Suprapubic skin (tissue), 4 donors: ENCODE results near the gene TLCD3B. TPM values are rescaled to one million over a fixed set of nuclear protein-coding genes. Genes with fewer than 3 reads are reported as not detected.
A peak's percentile ranks its signal among the peaks of the same experiment; 100 is the strongest.

ENCODE experiments used
- DNase-seq, 2 donors: peaks; one replicate each; pipeline ENCODE4 v3.0.0-alpha.2; 2019; ENCODE audit warnings: low spot score in 2 of 2
- H3K27ac ChIP-seq: fragments of 200-600 bp; sonication (generic); one replicate; pipeline ENCODE4 v1.5.1; 2019
- H3K27me3 ChIP-seq: fragments of 200-600 bp; sonication (generic); one replicate; pipeline ENCODE4 v1.5.1; 2019
- H3K36me3 ChIP-seq: fragments of 200-600 bp; sonication (generic); one replicate; pipeline ENCODE4 v1.5.1; 2019
- H3K4me1 ChIP-seq: fragments of 200-600 bp; sonication (generic); one replicate; pipeline ENCODE4 v1.5.1; 2019
- H3K4me3 ChIP-seq: fragments of 200-600 bp; sonication (generic); one replicate; pipeline ENCODE4 v1.5.1; 2019; ENCODE audit warnings: mild to moderate bottlenecking
- H3K9me3 ChIP-seq: fragments of 200-600 bp; sonication (generic); one replicate; pipeline ENCODE4 v1.5.1; 2019
- EP300 ChIP-seq: sonication (generic); formaldehyde crosslinking; IDR thresholded peaks from one replicate; pipeline ENCODE4 v1.6.1; 2017; ENCODE audit warnings: antibody characterized with exemption
- POLR2A ChIP-seq, 2 donors: fragments of 450-650 bp; IDR thresholded peaks; one replicate each; pipeline ENCODE4 v1.6.1; 2017; ENCODE audit warnings: antibody characterized with exemption in 2 of 2, mild to moderate bottlenecking in 2 of 2, moderate library complexity in 2 of 2
- POLR2AphosphoS5 ChIP-seq, 3 donors: sonication (generic); formaldehyde crosslinking; IDR thresholded peaks; one replicate each; pipeline ENCODE4 v1.6.1; 2017; ENCODE audit warnings: antibody characterized with exemption in 3 of 3
- WGBS: methylation state at CpG from one replicate; pipeline ENCODE4 v1.1.5; 2018; 5-methylcytosine and 5-hydroxymethylcytosine counted together
- total RNA-seq, 4 donors: library from RNA; depleted of rRNA; stranded (reverse); fragments of >200 nt; gene quantifications; one replicate each; pipeline ENCODE4 v1.1.0, GENCODE V29; 2016
- TF ChIP-seq, protein P1 (sequence below), 2 donors: fragments of 200-600 bp in 1 of 2; fragments of 450-650 bp in 1 of 2; sonication (generic) in 1 of 2; IDR thresholded peaks; one replicate each; pipeline ENCODE4 v1.5.1; 2016 to 2019; ENCODE audit warnings: antibody characterized with exemption in 2 of 2, mild to moderate bottlenecking in 1 of 2, moderate library complexity in 1 of 2

TLCD3B gene
- total RNA-seq, 4 donors from 2014 or later: 0.81 to 1.4 TPM; not detected in 2

DNA sequence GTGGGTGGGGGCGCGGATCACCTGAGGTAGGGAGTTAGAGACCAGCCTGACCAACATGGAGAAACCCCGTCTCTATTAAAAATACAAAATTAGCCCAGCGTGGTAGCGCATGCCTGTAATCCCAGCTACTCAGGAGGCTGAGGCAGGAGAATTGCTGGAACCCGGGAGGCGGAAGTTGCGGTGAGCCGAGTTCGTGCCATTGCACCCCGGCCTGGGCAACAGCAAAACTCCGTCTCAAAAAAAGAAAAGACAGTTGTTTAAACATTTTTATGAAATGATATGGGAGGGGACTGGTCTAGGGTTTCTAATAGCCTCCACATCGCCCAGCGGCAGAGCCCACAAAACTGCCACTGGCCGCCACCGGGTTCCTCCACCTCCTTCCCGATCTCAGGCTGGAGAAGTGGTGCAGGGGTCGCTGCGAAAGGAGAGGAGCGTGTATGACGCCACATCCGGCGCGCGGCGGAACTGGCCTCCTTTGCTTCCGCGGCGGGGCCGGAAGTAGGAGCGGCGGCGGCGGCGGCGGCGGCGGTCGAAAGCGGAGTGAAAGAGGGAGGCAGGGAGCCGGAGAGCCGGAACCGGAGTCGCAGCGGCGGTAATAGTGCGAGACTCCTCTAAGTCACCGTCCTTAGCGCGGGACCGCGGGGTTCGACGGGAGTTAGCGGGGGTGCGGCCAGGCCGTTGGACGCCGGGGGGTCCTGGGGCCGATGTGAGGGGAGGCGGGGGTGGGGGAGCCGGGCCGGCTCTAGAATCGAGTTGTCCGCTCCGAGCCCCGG lies 44.6 kb upstream of the TLCD3B start, which contains the start of gene PPP4C:
TSS of gene PPP4C (plus strand) at position 492 of the 773 bp plus-strand sequence. CDS start 384 bp downstream, outside the sequence.
- 3% methylated on average over 34 of the region's 67 CpGs for WGBS
- peaks cover 46% of the 10 kb centered on the region for H3K36me3 ChIP-seq
- TF ChIP-seq POLR2A (IDR thresholded peaks at IDR 0.05): peak in 1 of 2 donors; percentile 80
- TF ChIP-seq, protein P1, sequence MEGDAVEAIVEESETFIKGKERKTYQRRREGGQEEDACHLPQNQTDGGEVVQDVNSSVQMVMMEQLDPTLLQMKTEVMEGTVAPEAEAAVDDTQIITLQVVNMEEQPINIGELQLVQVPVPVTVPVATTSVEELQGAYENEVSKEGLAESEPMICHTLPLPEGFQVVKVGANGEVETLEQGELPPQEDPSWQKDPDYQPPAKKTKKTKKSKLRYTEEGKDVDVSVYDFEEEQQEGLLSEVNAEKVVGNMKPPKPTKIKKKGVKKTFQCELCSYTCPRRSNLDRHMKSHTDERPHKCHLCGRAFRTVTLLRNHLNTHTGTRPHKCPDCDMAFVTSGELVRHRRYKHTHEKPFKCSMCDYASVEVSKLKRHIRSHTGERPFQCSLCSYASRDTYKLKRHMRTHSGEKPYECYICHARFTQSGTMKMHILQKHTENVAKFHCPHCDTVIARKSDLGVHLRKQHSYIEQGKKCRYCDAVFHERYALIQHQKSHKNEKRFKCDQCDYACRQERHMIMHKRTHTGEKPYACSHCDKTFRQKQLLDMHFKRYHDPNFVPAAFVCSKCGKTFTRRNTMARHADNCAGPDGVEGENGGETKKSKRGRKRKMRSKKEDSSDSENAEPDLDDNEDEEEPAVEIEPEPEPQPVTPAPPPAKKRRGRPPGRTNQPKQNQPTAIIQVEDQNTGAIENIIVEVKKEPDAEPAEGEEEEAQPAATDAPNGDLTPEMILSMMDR (IDR thresholded peaks at IDR 0.05): no peak
- TF ChIP-seq POLR2AphosphoS5 (IDR thresholded peaks at IDR 0.05): peak; percentile 48 to 90 (median 84)
- no peak for TF ChIP-seq EP300
- H3K9me3 ChIP-seq: no peaks in the 10 kb centered on the region
- H3K27me3 ChIP-seq: no peaks in the 10 kb centered on the region
- peak within 1 kb of the TSS; percentile 80 for H3K4me3 ChIP-seq
- peak within 1 kb of the TSS; percentile 87 for H3K27ac ChIP-seq
- H3K4me1 ChIP-seq: peaks cover 35% of the 10 kb centered on the region
- peak; percentile 95 to 96 for DNase-seq

DNA sequence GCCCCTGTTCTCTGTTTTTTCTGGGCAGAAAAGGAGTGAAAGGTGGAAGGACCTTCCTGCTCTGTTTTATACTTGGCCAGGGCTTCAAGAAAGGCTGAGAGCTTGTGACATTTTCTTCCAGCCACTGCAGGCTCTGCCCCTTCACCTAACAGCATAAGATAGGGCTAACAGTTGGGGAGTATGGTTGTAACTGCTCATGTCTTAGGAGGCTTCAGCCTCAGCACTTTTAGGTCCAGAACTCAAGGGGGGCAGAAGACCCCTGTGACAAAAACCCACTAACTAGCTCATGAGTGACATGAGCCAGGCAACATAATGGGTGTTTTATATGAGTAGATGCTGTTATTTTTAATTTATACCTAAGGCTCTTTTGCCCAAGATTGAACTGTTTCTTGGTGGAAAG lies 39.4 kb upstream of the TLCD3B start:
- no peak for TF ChIP-seq POLR2A (IDR thresholded peaks at IDR 0.05)
- no peak for TF ChIP-seq POLR2AphosphoS5 (IDR thresholded peaks at IDR 0.05)
- TF ChIP-seq, protein P1 (IDR thresholded peaks at IDR 0.05): no peak
- TF ChIP-seq EP300: no peak
- Histone ChIP-seq H3K27ac (no peak overlapping the region), H3K4me1 (peaks cover 49% of the 10 kb centered on the region), H3K4me3 (no peak overlapping the region), H3K9me3 (no peaks in the 10 kb centered on the region), H3K27me3 (no peaks in the 10 kb centered on the region), H3K36me3 (peaks cover 57% of the 10 kb centered on the region)
- no peak for DNase-seq

DNA sequence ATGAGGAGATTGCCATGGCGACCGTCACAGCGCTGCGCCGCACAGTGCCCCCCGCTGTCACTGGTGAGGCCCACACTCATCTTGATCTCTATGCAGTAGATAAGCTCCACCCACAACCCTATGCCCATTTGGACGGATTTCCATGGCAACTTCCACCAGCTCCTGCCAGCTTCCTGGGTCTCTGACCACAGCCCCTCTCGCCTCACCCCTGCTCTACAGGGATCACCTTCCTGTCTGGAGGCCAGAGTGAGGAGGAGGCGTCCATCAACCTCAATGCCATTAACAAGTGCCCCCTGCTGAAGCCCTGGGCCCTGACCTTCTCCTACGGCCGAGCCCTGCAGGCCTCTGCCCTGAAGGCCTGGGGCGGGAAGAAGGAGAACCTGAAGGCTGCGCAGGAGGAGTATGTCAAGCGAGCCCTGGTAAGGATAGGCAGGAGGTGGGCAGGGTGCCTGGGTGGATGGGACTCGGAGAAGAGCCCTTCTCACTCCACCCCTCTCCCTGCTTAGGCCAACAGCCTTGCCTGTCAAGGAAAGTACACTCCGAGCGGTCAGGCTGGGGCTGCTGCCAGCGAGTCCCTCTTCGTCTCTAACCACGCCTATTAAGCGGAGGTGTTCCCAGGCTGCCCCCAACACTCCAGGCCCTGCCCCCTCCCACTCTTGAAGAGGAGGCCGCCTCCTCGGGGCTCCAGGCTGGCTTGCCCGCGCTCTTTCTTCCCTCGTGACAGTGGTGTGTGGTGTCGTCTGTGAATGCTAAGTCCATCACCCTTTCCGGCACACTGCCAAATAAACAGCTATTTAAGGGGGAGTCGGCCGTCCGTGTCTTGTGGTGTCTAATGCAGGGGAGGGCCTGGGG lies 38.8 kb upstream of the TLCD3B start:
- Histone ChIP-seq H3K36me3 (peaks cover 57% of the 10 kb centered on the region), H3K9me3 (no peaks in the 10 kb centered on the region), H3K27me3 (no peaks in the 10 kb centered on the region), H3K27ac (peak overlapping the region; percentile 29), H3K4me1 (peaks cover 43% of the 10 kb centered on the region), H3K4me3 (no peak overlapping the region)
- TF ChIP-seq, protein P1 (IDR thresholded peaks at IDR 0.05): no peak
- no peak for TF ChIP-seq POLR2A (IDR thresholded peaks at IDR 0.05)
- TF ChIP-seq POLR2AphosphoS5 (IDR thresholded peaks at IDR 0.05): no peak
- no peak for TF ChIP-seq EP300
- no peak for DNase-seq
- WGBS: 75% methylated on average over 20 of the region's 31 CpGs

DNA sequence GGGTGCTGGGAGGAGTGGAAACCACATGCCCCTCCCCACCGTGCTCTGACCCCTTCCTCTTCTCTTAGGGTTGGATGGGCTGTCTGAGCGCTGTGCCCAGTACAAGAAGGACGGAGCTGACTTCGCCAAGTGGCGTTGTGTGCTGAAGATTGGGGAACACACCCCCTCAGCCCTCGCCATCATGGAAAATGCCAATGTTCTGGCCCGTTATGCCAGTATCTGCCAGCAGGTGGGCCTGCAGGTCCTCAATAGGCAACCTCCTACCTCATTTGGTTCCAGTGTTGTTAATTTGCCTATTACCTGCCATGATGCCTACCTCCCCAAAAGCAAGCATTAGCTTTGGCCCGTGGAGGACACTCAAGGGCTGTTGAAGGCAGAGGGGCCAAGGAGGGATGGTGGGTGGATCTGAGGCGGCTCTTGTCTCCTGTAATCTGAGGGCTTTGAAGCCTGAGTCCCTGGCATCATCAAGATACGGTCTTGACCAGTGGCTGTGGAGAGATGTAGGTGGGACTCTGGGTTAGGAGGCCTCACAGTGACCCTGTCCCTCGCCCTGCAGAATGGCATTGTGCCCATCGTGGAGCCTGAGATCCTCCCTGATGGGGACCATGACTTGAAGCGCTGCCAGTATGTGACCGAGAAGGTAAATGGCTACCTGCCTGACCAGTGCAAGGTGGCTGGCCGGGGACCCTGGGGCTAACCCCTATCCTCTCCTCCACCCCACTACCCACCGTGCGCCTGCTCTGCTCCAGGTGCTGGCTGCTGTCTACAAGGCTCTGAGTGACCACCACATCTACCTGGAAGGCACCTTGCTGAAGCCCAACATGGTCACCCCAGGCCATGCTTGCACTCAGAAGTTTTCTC lies 37.9 kb upstream of the TLCD3B start:
- WGBS: 77% methylated on average over 15 of the region's 17 CpGs
- Histone ChIP-seq H3K27ac (peak overlapping the region; percentile 29), H3K36me3 (peaks cover 57% of the 10 kb centered on the region), H3K9me3 (no peaks in the 10 kb centered on the region), H3K4me1 (peaks cover 47% of the 10 kb centered on the region), H3K27me3 (no peaks in the 10 kb centered on the region), H3K4me3 (no peak overlapping the region)
- TF ChIP-seq EP300: no peak
- no peak for TF ChIP-seq POLR2A (IDR thresholded peaks at IDR 0.05)
- TF ChIP-seq, protein P1 (IDR thresholded peaks at IDR 0.05): peak; percentile 12 to 44
- TF ChIP-seq POLR2AphosphoS5 (IDR thresholded peaks at IDR 0.05): no peak
- no peak for DNase-seq
